Inflammatory macrophage treated with lipopolysaccharide for 1 hour (primary cell): ENCODE data around the gene KRTAP25-1.

ENCODE experiments used
- DNase-seq, 2 donors: peaks; one replicate each; pipeline ENCODE4 v3.0.0-alpha.2; 2020 to 2022

Gene KRTAP25-1, protein sequence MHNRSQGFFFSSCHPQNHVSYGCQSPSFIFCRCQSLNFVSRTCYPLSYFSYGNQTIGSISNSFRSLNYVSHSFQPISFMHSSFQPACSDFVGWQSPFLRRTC

DNA sequence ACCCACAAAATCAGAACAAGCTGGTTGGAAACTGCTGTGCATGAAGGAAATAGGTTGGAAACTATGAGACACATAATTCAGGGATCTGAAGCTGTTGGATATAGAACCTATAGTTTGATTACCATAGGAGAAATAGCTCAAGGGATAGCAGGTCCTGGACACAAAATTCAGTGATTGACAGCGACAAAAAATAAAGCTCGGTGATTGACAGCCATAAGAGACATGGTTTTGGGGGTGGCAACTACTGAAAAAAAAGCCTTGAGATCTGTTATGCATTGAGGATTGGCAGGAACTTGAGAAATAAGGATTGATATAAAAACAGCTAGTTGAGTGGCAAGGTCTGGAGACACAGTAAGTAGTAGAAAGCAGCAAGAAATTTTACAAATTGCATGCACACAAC is at the start of gene KRTAP25-1:
TSS of gene KRTAP25-1 (minus strand) at position 300 of the 400 bp plus-strand sequence. CDS start at position 276, 24 bp downstream.
- DNase-seq: no peak

DNA sequence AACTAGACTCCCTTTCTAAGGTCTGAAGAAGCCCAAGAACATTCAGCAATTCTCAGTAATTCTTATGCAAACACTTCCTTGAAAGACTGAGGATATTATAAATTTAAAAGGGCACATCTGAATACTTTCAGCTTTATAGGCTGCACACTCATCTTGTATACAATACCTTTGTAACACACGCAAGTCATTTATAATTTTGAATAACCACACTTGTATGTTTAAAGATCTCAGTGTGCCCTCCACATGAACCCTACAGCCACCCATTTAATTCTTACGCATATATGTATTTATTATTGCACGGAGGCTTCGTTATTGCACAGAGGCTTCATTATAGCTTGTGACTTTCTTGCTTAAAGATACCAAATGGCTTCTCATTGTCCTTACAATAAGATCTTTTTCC is 49.4 kb upstream of the KRTAP25-1 start:
- DNase-seq: no peak

DNA sequence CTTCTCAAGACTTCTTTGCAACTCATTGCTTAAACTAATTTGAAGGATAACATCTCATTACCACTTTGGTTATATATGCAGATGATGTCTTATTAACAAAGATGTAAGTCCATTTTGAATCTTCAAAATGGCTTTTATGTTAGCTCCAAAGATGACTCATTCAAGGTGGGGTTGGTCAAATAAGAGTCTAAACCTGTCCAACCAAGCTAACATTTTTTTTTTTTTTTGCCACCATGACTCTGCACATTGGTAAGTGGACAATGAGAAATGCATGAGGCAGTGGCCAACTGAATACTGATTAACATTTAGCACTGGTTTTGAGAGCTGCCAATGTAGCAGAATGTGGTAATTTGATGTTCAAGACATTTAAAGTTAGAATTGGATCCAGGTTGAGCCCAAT is 48.5 kb upstream of the KRTAP25-1 start:
- no peak for DNase-seq

DNA sequence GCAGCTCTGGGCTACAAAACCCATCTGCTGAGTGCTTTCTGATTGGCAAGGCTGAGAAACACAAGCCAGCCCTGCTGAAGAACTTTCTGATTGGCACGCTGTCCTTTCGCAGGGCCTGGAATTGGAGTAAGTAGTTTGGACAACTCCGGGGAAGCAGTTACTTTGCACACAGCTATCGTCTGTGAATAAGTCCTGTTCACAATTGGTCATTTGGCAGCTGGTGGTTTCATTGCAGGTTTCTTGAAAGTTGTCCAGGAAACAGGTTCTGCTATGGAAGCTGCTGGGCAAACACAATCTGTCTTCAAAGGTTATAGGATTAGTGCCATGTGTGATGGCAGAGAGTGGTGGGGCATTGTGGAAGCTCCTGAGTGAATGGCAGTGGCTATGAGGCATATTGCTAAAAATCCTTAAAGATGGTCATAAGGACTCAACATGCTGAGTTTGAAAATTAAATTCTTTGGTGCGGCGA is 48.0 kb upstream of the KRTAP25-1 start, which contains the start of gene KRTAP27-1:
TSS of gene KRTAP27-1 (minus strand) at position 419 of the 469 bp plus-strand sequence. CDS start at position 393, 26 bp downstream.
- DNase-seq: no peak

DNA sequence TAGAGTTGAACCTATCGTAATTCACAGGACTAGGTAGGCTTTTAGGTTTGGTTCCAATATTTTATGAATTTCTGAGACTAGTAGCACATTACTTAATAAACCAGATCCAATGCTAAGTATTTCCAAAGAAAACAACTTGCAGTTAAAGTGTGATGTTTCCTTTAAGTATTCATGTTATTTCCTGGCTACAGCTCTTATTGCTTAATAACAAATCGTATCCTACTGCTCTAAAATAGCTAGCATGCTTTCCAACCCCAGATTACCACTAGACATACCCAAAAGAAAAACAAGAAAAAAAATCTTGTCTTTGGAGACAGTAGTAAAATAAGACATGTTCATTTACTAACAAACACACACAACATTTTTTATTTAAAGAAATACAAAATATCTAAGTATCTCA is 47.3 kb upstream of the KRTAP25-1 start:
- no peak for DNase-seq

DNA sequence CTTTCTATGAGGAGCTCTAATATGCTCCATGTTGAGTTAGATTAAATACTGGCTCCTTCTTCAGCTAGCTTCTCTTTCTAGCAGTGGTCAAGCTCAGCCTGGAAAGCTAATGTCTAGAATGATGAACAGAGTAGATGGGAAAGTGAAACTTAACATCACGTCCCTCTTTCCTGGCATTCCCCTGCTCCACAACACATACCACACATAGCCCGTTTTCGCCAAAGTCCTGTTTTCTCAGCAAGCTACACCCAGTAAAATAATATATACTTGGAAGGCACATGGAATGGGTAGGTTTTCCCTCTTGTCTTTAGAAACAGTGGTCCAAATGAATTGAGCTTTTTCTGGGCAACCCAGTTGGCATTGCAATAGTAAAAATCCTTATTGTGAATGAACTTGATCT is 44.4 kb upstream of the KRTAP25-1 start:
- DNase-seq: no peak

DNA sequence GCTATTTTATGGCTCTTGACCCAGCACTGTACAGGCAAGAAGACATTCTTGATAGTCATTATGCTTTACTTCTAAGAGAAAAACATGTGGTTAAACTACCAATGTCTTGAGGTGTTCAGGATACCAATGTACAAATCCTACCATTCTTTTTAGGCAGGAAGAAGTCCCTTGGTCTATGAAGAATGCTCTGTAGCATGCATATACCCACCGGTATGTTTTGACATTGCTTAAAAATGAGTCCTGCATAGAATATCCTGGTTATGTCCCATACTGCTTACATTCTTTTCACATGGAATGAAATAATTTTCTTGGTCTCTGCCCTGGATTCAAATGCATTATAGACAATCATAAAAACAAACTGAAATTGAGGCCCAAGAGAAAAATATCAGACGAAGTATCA is 43.4 kb upstream of the KRTAP25-1 start:
- no peak for DNase-seq

DNA sequence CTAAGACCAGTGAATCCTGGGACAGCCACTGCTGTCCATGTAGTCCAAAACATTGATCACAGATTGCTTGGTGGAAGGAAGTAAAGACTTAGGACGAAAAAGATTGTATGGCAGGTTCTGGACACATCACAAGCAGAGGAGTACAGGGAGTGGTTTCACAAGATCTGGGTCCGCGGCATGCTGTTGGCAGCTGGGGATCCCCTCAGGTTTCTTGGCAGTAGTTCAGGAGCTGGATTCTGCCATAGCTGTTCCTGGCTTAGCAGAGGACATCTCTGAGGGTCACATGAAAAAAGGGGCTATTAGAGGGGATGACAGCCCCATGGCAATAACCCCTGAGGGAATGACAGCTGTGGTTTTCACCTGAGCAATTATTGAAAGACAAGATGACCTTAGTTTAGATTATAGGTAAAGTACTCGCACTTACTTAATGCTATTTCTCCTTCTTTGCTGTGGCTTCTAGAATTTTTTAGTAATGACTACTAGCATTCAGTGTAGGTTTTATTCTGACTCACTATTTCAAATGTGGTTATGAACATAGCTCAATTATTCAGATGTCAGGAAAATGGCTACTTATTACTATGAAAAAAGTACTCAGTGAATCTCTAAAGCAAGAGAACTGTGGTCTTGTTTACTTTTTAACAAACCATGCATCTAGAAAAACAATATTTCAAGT is 40.0 kb upstream of the KRTAP25-1 start:
- no peak for DNase-seq

DNA sequence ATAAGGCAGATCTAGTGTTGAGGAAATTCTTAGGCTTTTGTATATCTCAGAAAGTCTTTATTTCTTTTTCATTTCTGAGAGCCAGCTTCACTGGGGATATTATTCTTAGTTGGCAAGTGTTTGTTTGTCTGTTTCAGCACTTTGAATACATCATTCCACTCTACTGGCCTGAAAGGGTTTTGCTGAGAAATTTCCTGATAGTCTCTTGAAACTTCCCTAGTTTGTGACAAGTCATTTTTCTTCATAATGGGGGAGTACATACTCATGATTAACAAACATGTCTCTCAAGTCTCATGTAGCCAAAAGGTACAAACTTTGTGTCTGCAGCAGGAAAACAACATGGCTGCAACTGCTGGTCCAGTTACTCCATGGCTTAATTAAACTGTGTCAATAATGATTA is 37.1 kb upstream of the KRTAP25-1 start:
- DNase-seq: no peak

DNA sequence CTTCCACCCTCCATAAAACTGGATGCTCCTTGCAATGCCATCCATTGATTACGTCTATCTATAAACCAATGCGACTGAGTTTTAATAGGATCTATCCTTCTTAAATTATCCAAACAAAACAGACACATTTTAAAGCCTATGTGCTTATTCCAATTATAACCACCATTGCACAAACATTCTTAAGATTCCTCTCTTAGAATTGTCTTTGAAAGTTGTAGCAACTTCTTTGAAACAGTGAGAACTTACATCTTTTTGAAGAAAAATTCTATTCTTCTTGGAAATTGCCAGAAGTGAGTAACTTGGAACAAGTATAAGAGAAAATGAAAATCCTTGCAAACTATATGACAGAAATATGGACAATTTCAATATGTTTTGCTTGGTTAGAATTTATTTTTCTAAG is 30.9 kb upstream of the KRTAP25-1 start, which contains the start of gene KRTAP26-1:
TSS of gene KRTAP26-1 (minus strand) at position 101 of the 400 bp plus-strand sequence. CDS start 280 bp downstream, outside the sequence.
- no peak for DNase-seq

DNA sequence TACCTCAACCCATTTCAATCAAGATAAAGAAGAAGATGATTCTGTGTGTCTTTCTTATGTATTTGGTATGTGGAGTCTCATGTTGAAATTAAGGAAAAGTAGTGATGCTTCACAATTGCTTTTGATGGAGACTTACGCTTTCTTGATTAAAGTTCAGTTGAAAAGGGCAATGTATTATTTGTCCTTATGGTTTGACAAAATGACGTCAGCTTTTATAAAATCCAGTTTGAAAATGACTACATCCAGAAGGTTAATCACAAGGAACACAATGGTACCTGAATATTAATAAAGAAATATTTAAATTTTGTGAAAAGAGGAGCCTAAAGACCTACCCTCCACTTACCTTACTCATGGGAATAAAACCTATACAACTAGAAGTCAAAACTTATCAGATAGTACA is 26.4 kb upstream of the KRTAP25-1 start:
- DNase-seq: no peak

DNA sequence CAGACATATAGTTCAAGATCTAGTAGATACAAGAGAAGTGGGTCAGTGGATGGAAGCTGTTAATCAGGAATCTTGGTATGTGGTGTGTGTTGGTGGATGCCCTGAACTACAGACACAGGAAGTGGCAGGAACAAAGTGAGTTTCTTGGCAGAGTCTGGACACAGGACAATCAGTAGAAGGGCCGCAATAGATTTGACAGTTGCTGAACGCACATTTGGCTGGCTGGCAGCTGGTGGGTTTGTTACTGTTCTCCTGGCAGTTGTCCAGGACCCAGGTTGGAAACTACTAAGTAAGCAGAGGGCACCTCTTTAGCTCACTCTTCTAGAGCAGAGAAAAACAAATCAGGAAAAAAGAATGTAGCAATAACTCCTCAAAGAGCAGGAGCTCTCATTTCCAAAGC is 17.6 kb upstream of the KRTAP25-1 start:
- no peak for DNase-seq

DNA sequence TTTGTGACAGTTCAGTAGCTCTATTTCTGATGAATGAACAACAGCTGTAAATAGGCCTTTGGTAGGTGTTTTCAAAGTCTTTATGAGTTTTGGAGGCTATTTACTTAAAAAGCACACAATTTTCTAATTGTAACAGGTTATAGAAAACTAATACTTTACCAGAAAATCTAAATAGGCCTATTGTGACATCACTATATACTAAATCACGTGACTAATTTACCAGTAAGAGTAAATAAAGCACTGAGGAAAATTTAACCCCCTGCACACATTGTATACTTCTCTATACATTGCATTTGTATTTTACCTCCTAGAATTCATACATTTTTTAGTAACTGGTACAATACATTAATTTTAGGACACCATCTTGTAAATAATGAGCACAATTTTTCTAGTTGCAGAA is 15.8 kb upstream of the KRTAP25-1 start:
- no peak for DNase-seq

DNA sequence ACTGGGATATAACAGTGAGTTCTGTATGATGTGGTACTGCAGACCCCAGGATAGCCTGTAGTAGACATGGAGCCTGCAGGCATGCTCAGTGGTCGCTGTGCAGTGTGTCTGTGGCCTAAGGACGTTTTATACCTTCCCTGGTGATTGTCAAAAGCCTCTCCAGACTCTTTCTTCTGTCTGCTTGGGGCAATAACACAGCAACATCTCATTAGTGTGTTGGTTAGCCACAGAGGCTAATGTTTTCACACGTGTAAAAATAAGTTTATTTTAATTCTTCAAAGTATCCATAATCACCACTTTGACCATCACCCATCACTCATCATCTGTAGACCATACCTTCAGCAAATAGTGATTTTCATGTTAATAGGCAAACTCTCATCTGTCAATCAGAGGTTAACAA is 6.5 kb downstream of the KRTAP25-1 start, which contains the start of gene KRTAP24-1:
TSS of gene KRTAP24-1 (minus strand) at position 101 of the 400 bp plus-strand sequence. CDS start at position 83, 18 bp downstream.
- no peak for DNase-seq

DNA sequence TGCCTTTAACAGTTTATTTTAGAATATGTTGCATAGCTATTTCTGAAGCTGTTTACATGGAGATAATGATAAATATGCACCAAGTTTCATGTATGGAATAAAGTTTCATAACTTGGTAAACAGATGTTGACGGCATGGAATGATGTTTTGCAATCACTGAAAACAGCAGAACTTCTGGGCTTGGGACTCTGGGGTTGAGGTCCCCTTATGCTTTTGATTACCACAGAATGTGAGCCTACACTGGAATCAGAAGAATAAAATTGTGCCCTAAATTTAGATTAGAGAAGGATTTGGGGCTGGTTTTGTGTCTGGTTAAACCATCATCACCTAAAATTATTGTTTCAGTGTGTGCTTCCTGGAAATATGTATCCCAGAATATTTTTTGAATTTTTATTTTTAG is 17.7 kb downstream of the KRTAP25-1 start:
- DNase-seq: no peak

DNA sequence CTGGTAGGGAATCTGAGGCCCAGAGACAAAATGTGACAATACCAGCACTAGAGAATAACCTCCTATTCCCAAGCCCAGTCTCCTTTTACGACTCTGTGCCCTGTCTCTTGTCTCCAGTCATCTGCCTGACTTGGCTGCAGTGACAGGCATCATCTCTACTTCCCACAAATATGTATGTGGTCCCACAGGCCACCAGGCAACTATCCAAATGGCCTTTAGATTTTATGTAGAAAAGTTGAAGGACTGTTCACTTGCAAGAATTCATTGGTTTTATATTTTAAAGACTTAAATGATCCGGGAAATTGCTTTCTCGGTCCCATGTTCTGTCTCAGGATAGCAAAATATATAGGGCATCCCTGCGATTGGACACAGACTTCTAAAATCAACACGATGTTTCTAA is 18.2 kb downstream of the KRTAP25-1 start:
- no peak for DNase-seq

DNA sequence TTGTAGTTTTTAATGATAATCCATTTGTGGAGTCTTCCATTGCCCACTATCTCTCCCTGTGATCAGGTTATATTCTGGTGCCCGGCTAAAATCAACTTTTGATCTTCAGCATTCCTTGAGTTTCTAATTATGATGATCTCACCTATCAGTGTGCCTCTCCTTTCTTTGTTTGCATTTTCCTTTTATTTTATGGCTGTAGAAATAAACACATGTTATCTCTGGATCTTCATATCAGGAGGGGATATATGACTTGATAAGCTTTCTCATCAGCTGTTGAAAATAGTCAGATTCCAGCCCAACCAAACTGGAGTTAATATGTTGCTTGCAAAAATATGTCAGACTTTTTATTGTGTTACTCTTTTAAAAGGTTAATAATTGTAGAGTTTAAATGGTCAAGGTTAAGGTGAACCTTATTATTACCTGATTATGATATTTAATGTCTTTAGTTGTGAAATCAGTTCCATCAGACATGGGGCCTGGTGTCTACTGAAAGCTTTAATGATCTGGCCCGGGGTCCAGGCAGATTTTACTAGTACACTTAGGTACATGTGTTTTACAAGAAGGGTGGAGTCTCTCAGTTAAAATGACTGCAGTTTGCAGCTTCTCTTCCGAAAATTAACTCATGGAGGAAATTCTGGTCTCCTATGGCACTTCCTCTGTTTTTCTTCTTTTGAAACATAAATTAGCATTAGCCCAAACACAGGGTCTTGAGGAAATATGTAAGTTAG is 19.3 kb downstream of the KRTAP25-1 start:
- DNase-seq: no peak

DNA sequence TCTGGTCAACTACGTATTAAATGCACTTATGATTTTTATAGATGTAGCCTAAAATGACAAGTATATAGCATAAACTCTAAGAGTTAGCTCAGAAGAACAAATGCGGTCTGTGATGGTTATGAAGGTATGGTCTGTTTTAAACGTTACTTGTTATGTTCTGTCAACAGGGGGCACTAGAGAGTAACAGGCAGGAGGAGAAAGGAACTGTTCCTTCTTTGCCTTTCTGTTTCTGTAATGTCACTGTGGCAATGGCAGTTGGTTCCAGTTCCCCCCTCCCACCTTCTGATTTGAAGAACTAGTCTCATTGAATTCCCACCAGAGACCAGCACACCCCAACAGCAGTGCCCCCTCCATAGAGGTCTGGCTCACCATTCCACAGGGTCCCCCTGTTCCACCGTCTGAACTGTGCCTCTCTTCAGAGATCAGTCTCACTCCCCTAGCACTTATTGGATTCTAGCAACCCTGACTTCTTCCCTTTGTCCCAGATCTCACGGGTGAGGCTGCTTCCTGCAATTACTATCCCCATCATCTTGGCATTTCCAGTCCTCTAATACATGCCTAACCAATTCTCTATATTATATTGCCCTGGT is 20.6 kb downstream of the KRTAP25-1 start:
- DNase-seq: peak in 1 of 2 donors; percentile 4

DNA sequence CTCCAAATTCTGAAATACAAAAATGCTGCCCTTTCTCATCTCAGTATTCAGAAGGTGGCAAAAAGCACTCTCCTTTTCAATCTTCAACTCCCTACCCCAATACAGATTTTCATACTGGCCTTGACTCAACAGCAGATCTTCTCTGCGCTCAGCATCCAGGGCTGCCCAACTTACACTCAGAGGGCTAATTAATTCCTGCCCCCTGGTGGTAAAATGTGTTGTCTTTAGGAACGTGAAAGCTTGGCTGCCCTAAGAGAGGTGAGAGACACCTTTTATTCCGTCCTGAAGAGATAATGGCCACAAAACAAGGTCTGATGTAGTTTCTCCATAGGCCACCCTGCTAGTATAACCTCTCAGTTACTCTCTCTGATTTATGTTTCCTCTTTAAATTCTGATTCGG is 31.5 kb downstream of the KRTAP25-1 start:
- DNase-seq: no peak

DNA sequence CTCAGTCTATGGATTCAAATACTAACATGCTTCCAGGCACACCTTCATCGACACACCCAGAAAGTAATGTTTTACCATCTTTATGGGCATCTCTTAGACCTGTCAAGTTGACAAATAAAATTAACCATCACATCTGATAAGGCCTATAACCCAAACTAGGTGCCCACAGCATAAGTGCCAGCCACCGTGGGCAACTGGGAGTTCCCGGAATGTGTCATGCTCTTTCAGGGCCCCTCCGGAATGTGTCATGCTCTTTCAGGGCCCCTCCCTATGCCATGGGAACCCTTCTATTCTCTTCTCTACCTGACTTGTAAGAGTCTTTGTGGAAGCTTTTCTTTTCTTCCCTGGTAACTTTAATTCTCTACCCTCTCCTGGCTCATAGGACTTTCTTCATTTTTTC is 33.2 kb downstream of the KRTAP25-1 start:
- DNase-seq: no peak

DNA sequence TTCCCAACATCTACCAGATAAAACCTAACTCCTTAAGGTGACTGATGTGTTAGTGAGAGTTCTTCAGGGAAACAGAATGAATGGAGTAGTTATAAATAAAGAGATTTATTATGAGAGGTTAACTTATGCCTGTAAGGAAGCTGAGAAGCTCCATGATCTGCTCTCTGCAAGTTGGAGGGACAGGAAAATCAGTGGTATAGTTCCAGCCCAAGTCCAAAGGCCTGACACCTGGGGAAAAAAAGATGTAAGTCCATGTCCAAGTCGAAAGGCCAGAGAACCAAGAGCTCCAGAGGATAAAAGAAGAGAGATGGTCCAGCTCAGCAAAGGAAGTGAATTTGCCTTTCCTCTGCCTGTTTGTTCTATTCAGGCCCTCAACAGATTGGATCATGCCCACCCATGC is 33.6 kb downstream of the KRTAP25-1 start:
- no peak for DNase-seq

DNA sequence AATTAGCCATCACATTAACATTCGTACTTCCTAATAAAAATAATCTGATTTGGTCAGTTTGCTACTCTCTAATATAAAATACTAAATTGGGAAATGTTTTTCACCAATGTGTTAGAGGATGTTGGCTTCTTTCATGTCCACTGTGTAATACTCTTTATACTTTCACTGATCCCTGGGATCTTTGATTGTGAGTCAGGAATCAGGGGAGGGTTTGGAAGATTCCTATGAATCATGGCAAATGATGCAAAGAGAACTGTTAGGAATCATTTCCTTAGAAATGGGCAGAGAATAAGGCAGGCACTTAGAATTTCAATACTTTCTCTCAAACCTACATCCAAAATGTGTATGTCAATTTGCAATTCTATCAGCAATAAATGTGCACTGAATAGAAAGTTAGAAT is 37.5 kb downstream of the KRTAP25-1 start:
- no peak for DNase-seq

DNA sequence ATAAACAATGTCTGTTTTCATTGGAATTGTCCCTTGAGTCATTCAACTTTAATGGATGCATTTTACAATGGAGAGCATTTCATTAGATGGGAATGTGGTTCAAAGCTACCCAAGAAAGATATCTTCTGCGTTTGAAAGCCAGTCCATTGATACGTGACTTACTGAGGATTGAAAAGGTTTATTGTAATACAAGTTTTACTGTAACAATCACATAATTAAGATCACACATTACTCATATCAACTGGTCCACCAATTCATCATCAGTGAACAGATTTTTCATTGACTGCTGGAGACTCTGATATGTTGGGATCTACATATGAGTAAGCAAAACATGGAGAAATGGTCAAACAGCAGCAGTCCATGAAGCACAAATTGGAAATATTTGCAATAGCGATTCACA is 39.4 kb downstream of the KRTAP25-1 start:
- no peak for DNase-seq
